HG02588 (cell line): ENCODE data around the gene SREBF2.
A peak's percentile ranks its signal among the peaks of the same experiment; 100 is the strongest.

Source experiments
- ATAC-seq: cut with Tn5 transposase; IDR thresholded peaks from one replicate; pipeline ENCODE4 v1.9.1; 2021; ENCODE audit warnings: mild to moderate bottlenecking, moderate library complexity; ENCODE audit not compliant: unreplicated experiment

The SREBF2 gene

DNA sequence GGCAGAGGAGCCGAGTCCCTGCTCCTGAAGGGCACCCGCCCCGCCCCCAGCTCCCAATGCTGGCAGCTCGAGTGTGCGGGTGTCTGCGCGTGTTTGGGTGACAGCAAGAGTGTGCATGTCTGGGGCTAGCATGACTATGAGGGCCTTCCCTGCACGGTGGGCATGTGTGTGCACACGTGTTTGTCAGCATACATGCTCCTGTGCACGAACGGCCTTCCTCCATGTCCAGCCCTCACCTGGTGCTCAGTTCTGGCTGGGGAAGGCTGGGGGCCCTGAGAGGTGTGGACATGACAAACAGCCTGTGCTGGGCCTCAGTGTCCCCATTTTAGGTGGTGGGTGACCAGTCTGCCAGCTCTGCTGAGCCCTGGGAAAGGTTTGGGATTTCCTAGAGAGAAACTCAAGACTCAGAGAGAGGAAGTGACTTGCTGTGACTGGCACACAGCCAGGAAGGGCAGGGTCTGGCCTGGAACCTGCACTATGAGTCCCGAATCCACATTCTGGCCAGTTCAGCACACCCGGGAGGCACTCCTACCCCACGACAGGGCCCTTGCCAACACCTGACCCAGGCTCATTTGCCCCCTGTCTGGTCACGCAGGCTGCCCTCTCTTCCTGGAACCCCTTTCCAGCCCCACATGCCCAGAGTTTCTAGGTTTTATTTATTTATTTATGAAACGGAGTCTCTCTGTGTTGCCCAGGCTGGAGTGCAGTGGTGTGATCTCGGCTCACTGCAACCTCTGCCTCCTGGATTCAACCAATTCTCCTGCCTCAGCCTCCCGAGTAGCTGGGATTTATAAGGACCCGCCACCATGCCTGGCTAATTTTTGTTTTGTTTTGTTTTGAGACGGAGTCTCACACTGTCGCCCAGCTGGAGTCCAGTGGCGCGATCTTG, 85.2 kb downstream of the SREBF2 start:
- no peak for ATAC-seq

- peak; percentile 40 for ATAC-seq
These were observed 86.7 kb downstream of the SREBF2 start for GRCh38 chr22:41919357-41920224.

DNA sequence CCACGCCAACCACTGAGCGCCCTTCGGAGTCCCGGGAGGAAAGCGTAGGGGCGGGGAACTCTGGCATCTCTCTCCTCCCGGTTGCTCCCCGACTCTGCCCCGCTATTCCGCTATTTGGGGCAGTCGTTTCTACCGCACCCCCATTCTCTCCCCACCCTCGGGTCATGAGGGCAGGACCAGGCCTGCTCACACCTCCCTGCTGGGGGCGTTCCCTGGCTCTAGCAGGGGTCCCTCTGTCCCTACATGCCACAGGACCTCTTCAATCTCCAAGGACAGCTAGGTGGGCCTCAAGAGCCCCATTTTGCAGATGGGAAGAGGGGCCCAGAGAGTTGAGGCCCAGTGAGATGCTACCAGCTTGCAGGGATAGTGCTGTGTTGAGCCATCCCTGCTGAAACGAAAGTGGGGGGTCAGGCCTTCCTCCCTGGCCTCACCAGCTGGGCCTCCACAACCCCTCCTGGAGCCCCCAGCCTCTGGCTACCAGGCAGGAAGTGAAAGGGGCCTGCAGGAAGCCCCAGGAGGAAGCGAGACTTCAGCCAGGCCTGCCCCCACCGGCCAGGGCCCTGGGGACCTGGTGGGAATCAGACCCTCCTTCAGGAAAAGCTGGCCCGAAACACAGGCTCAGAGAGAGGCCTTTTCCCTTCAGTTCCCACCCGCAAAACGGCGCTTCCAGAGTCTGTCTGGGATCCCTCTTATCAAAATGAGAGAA, 87.5 kb downstream of the SREBF2 start:
- ATAC-seq: peak; percentile 22

GRCh38 chr22:41922328-41922727, 89.4 kb downstream of the SREBF2 start:
- ATAC-seq: no peak

- ATAC-seq: no peak
These were observed 90.2 kb downstream of the SREBF2 start for GRCh38 chr22:41922940-41923594.

GRCh38 chr22:41923595-41924276, 90.8 kb downstream of the SREBF2 start:
- no peak for ATAC-seq

GRCh38 chr22:41925783-41926460, 93.0 kb downstream of the SREBF2 start:
- ATAC-seq: no peak

- no peak for ATAC-seq
These were observed 94.9 kb downstream of the SREBF2 start for GRCh38 chr22:41927813-41928212.

GRCh38 chr22:41928593-41929417, 95.9 kb downstream of the SREBF2 start:
- ATAC-seq: no peak

GRCh38 chr22:41929418-41929810, 96.5 kb downstream of the SREBF2 start:
- no peak for ATAC-seq

- no peak for ATAC-seq
These were observed 98.9 kb downstream of the SREBF2 start for GRCh38 chr22:41931701-41932269.

- no peak for ATAC-seq
These were observed 99.4 kb downstream of the SREBF2 start for GRCh38 chr22:41932353-41932752.

DNA sequence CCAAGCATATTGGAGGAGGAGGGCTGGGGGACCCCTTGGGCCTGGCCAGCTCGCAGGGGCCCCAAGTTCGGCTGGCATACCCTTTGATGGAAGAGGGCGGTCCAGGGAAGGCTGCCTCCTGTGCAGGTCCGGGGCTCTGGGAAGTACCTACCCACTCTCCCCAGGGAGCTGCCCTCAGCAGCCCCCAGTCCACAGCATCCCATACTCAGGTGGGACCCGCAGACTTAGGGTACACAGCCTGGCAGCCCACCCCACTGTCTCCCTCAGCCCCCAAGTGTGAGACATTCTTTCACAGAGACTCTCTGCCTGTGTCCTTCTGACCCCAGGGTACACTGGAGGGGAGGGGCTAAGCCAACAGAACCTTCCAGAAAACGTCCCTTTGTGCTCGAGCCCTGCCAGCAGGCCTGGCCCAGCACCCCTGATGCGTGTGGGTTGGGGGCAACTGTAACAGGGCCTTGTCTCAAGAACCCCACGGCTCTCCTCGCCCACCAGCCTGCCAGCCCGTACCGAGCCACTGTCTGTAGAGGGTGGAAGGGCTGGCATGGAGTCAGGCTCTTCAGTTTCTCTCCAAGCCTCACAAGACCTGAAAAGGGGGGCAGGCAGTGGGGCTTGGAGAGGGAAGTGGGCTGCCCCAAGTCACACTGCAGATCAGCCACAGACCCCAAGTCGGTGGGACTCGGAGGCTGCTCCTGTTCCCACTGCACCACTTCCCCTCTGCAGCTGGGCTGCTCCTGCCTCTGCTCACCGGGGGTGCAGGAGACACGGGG, 100.7 kb downstream of the SREBF2 start:
- ATAC-seq: no peak

- ATAC-seq: no peak
These were observed 101.5 kb downstream of the SREBF2 start for GRCh38 chr22:41934284-41935014.

DNA sequence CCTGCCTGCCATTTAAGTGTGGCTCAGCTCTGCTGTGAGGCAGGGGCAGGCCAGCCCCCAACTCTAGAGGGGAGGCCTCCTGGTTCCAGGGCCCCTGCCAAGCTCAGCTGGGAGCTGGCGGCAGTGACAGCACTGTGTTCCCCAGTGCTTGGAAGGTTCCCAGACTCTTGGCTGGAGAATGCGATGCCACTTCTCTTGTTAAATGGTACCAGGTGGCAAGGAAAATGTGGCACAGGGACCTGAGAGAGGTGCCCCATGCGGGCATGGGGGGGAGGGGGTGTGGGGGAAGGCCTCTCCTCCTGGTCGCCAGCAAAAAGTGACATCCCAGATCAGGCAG, 102.1 kb downstream of the SREBF2 start:
- ATAC-seq: no peak

DNA sequence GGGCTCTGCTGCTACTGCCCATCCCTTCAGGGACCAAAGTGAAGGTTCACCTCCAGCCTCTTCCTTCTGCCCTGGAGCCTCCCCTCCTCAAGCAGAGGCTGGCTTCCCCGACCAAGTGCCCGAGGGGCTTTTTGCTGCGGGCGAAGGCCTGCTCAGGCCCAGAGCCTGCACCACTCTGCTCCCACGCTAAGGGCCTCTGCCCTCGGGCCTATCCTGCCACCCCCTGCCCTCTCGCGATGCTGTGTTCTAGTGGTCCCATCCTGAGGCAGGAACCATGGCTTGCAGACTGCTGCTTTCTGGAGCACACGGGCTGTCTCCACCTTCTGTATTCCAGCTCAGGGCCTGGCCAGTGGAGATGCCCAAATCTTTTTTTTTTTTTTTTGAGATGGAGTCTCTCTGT, 102.6 kb downstream of the SREBF2 start:
- no peak for ATAC-seq

GRCh38 chr22:41936894-41937169, 103.9 kb downstream of the SREBF2 start:
- ATAC-seq: no peak
